HEK293T (cell line): ENCODE measurements around the gene TRRAP.

ENCODE experiments used
- CTCF ChIA-PET: fragments of 350-600 bp; formaldehyde crosslinking; extraction: SDS; loops from one replicate; lab custom pipeline; 2021; ENCODE audit warnings: antibody characterized with exemption, inconsistent platforms; lab: Yijun Ruan, JAX
- POLR2A ChIA-PET: fragments of 350-600 bp; formaldehyde crosslinking; extraction: SDS; loops from one replicate; lab custom pipeline; 2020; ENCODE audit warnings: antibody characterized with exemption, inconsistent platforms; lab: Yijun Ruan, JAX
- DNase-seq: peaks from one replicate; pipeline ENCODE4 v3.0.0; 2012; ENCODE audit warnings: mixed read lengths; ENCODE audit errors: extremely low spot score
- ARNT ChIP-seq: fragments of 450-650 bp; IDR thresholded peaks from 2 replicates; pipeline ENCODE4 v1.6.1; 2017; ENCODE audit warnings: mild to moderate bottlenecking
- BHLHE40 ChIP-seq: fragments of 450-650 bp; IDR thresholded peaks from 2 replicates; pipeline ENCODE4 v1.6.1; 2016; ENCODE audit warnings: mild to moderate bottlenecking, moderate library complexity, borderline replicate concordance
- CTBP1 ChIP-seq: fragments of 450-650 bp; IDR thresholded peaks from 2 replicates; pipeline ENCODE4 v1.6.1; 2016; ENCODE audit warnings: borderline replicate concordance
- ELF4 ChIP-seq: fragments of 450-650 bp; IDR thresholded peaks from 2 replicates; pipeline ENCODE4 v1.6.1; 2017; ENCODE audit warnings: antibody characterized with exemption
- FOXA1 ChIP-seq: fragments of 450-650 bp; IDR thresholded peaks from 2 replicates; pipeline ENCODE4 v1.6.1; 2016; ENCODE audit warnings: mild to moderate bottlenecking
- FOXK2 ChIP-seq: fragments of 450-650 bp; IDR thresholded peaks from 2 replicates; pipeline ENCODE4 v1.6.1; 2016; ENCODE audit warnings: mild to moderate bottlenecking
- FOXM1 ChIP-seq: fragments of 450-650 bp; IDR thresholded peaks from 2 replicates; pipeline ENCODE4 v1.6.1; 2017; ENCODE audit warnings: mild to moderate bottlenecking, borderline replicate concordance
- HDGF ChIP-seq: fragments of 450-650 bp; IDR thresholded peaks from 2 replicates; pipeline ENCODE4 v1.6.1; 2017; ENCODE audit warnings: antibody characterized with exemption, borderline replicate concordance
- L3MBTL2 ChIP-seq: fragments of 450-650 bp; conservative IDR thresholded peaks from 2 replicates; pipeline ENCODE4 v1.6.1; 2016; ENCODE audit warnings: mild to moderate bottlenecking
- LEF1 ChIP-seq: fragments of 450-650 bp; IDR thresholded peaks from 2 replicates; pipeline ENCODE4 v1.6.1; 2017; ENCODE audit warnings: mild to moderate bottlenecking, borderline replicate concordance
- NFRKB ChIP-seq: fragments of 450-650 bp; IDR thresholded peaks from 2 replicates; pipeline ENCODE4 v1.6.1; 2016; ENCODE audit warnings: mild to moderate bottlenecking, moderate library complexity
- PKNOX1 ChIP-seq: fragments of 450-650 bp; IDR thresholded peaks from 2 replicates; pipeline ENCODE4 v1.6.1; 2016
- SP1 ChIP-seq: fragments of 450-650 bp; IDR thresholded peaks from 2 replicates; pipeline ENCODE4 v1.6.1; 2017
- SUZ12 ChIP-seq: fragments of 450-650 bp; IDR thresholded peaks from 2 replicates; pipeline ENCODE4 v1.6.1; 2016; ENCODE audit warnings: mild to moderate bottlenecking
- TARDBP ChIP-seq: fragments of 450-650 bp; IDR thresholded peaks from 2 replicates; pipeline ENCODE4 v1.6.1; 2016
- ZNF384 ChIP-seq: fragments of 450-650 bp; IDR thresholded peaks from 2 replicates; pipeline ENCODE4 v1.6.1; 2016

The TRRAP gene

GRCh38 chr7:98878365-98879197 lies at the start of gene TRRAP:
TRRAP (plus strand) TSS chr7:98878532; CDS start chr7:98881151, 2,619 bp downstream.
- ChIA-PET CTCF (interaction anchor here (0.6 to 1.3 kb wide), 4 partner anchors 9 to 49 kb away, joined by 4 to 7 read pairs (median 4); no protein-coding TSS in a partner anchor), POLR2A (interaction anchor here (0.7 to 1.3 kb wide), 7 partner anchors 9 to 642 kb away, joined by 3 to 4 read pairs (median 3); partner anchors contain the start of gene TMEM130)
- DNase-seq: peak; percentile 84
- no peak for TF ChIP-seq NFRKB
- TF ChIP-seq LEF1: peak; percentile 28; the same call in 1 of the 2 replicates

GRCh38 chr7:98830972-98831548 lies 47.3 kb upstream of the TRRAP start:
- DNase-seq: no peak
- ChIA-PET CTCF (interaction anchor here (0.6 to 2.4 kb wide), 14 partner anchors 9 to 411 kb away, joined by 3 to 20 read pairs (median 4); no protein-coding TSS in a partner anchor), POLR2A (no interaction called here)
- TF ChIP-seq ARNT: no peak
- no peak for TF ChIP-seq TARDBP
- no peak for TF ChIP-seq L3MBTL2
- no peak for TF ChIP-seq HDGF
- no peak for TF ChIP-seq LEF1

GRCh38 chr7:98831641-98832221 lies 46.6 kb upstream of the TRRAP start:
- ChIA-PET POLR2A (no interaction called here), CTCF (interaction anchor here (0.6 to 2.4 kb wide), 14 partner anchors 9 to 412 kb away, joined by 3 to 20 read pairs (median 4); no protein-coding TSS in a partner anchor)
- peak; percentile 62 for DNase-seq
- TF ChIP-seq PKNOX1 (no peak), L3MBTL2 (no peak), ZNF384 (no peak), FOXK2 (no peak), NFRKB (no peak), SUZ12 (no peak), SP1 (no peak), ELF4 (no peak), FOXA1 (no peak), LEF1 (no peak), FOXM1 (no peak), TARDBP (no peak), HDGF (no peak), CTBP1 (no peak), BHLHE40 (no peak), ARNT (no peak)

GRCh38 chr7:98833022-98833421 lies 45.3 kb upstream of the TRRAP start:
- no peak for DNase-seq
- TF ChIP-seq ARNT: no peak
- TF ChIP-seq ELF4: no peak
- no peak for TF ChIP-seq FOXA1
- no peak for TF ChIP-seq SP1
- TF ChIP-seq SUZ12: no peak
- no peak for TF ChIP-seq LEF1
- TF ChIP-seq NFRKB: no peak
- TF ChIP-seq L3MBTL2: no peak
- TF ChIP-seq PKNOX1: no peak
- TF ChIP-seq CTBP1: no peak
- no peak for TF ChIP-seq TARDBP
- no peak for TF ChIP-seq HDGF
- TF ChIP-seq FOXK2: no peak
- TF ChIP-seq ZNF384: no peak
- TF ChIP-seq FOXM1: no peak
- TF ChIP-seq BHLHE40: no peak
- POLR2A ChIA-PET: no interaction called here
- CTCF ChIA-PET: interaction anchor here (0.7 to 2.4 kb wide), 4 partner anchors 12 to 415 kb away, joined by 4 to 20 read pairs (median 4); no protein-coding TSS in a partner anchor

- DNase-seq: no peak
- no peak for TF ChIP-seq HDGF
- no peak for TF ChIP-seq ZNF384
- no peak for TF ChIP-seq L3MBTL2
- no peak for TF ChIP-seq ARNT
- no peak for TF ChIP-seq SP1
- POLR2A ChIA-PET: no interaction called here
- CTCF ChIA-PET: interaction anchor here (1.0 to 1.3 kb wide), 2 partner anchors 89 to 434 kb away, joined by 5 to 6 read pairs; partner anchors contain the start of gene BAIAP2L1
Measured at GRCh38 chr7:98834949-98835348, 43.4 kb upstream of the TRRAP start.

GRCh38 chr7:98836811-98837629 lies 41.3 kb upstream of the TRRAP start:
- TF ChIP-seq ZNF384: no peak
- TF ChIP-seq PKNOX1: peak; percentile 59
- no peak for TF ChIP-seq NFRKB
- no peak for TF ChIP-seq L3MBTL2
- peak; percentile 30; the same call in 1 of the 2 replicates for TF ChIP-seq CTBP1
- TF ChIP-seq FOXK2: no peak
- no peak for TF ChIP-seq BHLHE40
- TF ChIP-seq LEF1: no peak
- TF ChIP-seq HDGF: no peak
- no peak for TF ChIP-seq TARDBP
- DNase-seq: peak; percentile 71
- POLR2A ChIA-PET: no interaction called here
- CTCF ChIA-PET: interaction anchor here (0.6 to 1.8 kb wide), 8 partner anchors 12 to 435 kb away, joined by 3 to 9 read pairs (median 4); partner anchors contain the start of gene BAIAP2L1
